ENCODE data around the gene SLC16A7.

GRCh38 chr12:59736359-59736758 lies 140.5 kb downstream of the SLC16A7 start:
- TF ChIP-seq CEBPB (IDR thresholded peaks at IDR 0.05; ENCODE audit: low read depth, low read length) (no peak), YY1 (IDR thresholded peaks at IDR 0.05; ENCODE audit: low read depth, low read length) (no peak), MAFK (IDR thresholded peaks at IDR 0.05; ENCODE audit: low read depth, low read length) (no peak), POLR2A (IDR thresholded peaks at IDR 0.05; ENCODE audit: control extremely low read depth in 1 of 2, low read depth in 2 of 2, low read length in 2 of 2) (no peak), CTCF (IDR thresholded peaks at IDR 0.05; ENCODE audit: control extremely low read depth in 1 of 3, insufficient read depth in 1 of 3, low read depth in 1 of 3, low read length in 3 of 3) (no peak), JUND (IDR thresholded peaks at IDR 0.05; ENCODE audit: low read length) (no peak), SP1 (IDR thresholded peaks at IDR 0.05; ENCODE audit: low read depth, low read length) (no peak), EZH2 (IDR thresholded peaks at IDR 0.05; ENCODE audit: low read depth, low read length, severe bottlenecking) (no peak), ASH2L (IDR thresholded peaks at IDR 0.05; ENCODE audit: low read length) (no peak), EGR1 (IDR thresholded peaks at IDR 0.05; ENCODE audit: borderline replicate concordance, low read depth, low read length) (no peak), CHD2 (IDR thresholded peaks at IDR 0.05; ENCODE audit: low read length) (no peak), USF2 (IDR thresholded peaks at IDR 0.05; ENCODE audit: low read length) (no peak), POLR2AphosphoS5 (IDR thresholded peaks at IDR 0.05; ENCODE audit: low read depth, low read length) (no peak), ATF3 (IDR thresholded peaks at IDR 0.05; ENCODE audit: insufficient read depth, low read depth, low read length) (no peak)

Data from H1 (cell line).